GM18951 (cell line): Measurements from ENCODE around the gene GID8.
A peak's percentile ranks its signal among the peaks of the same experiment; 100 is the strongest.

Source experiments
- POLR2A ChIP-seq: IDR thresholded peaks from 4 replicates; pipeline ENCODE4 v1.6.1; 2011; ENCODE audit warnings: mild to moderate bottlenecking; ENCODE audit not compliant: insufficient read length, insufficient read depth; ENCODE audit errors: extremely low read depth
- in situ Hi-C: fragments of 300-500 bp; cut with MboI; formaldehyde crosslinking; loops from one replicate; pipeline ENCODE4 v1.12.0; 2022; ENCODE audit warnings: low sequenced_read_pairs, mixed read lengths, inconsistent platforms; ENCODE audit not compliant: unreplicated experiment

GID8 gene

GRCh38 chr20:62962891-62963613 is 25.1 kb downstream of the GID8 start:
- in situ Hi-C loops, result no loop called here
- peak; percentile 22 for TF ChIP-seq POLR2A

- in situ Hi-C loops, result no loop called here
- no peak for TF ChIP-seq POLR2A
Measured at GRCh38 chr20:62963614-62964397, 25.9 kb downstream of the GID8 start.

- no peak for TF ChIP-seq POLR2A
- in situ Hi-C loops, result no loop called here
Measured at GRCh38 chr20:62964700-62965099, 26.8 kb downstream of the GID8 start.

GRCh38 chr20:62965363-62965771 is 27.4 kb downstream of the GID8 start:
- in situ Hi-C loops, result no loop called here
- no peak for TF ChIP-seq POLR2A

- TF ChIP-seq POLR2A, result no peak
- in situ Hi-C loops, result no loop called here
Measured at GRCh38 chr20:62966212-62967148, 28.5 kb downstream of the GID8 start.

- TF ChIP-seq POLR2A, result no peak
- in situ Hi-C loops, result no loop called here
Measured at GRCh38 chr20:62967149-62967501, 29.2 kb downstream of the GID8 start.

GRCh38 chr20:62967628-62968351 is 29.8 kb downstream of the GID8 start:
- in situ Hi-C loops, result no loop called here

GRCh38 chr20:62968378-62969178 is 30.6 kb downstream of the GID8 start:
- in situ Hi-C loops, result no loop called here

More at GRCh38 chr20:62967628-62968351, 29.8 kb downstream of the GID8 start:
- TF ChIP-seq POLR2A, result no peak

GRCh38 chr20:62969179-62969760 is 31.3 kb downstream of the GID8 start:
- peak; percentile 19 for TF ChIP-seq POLR2A
- in situ Hi-C loops, result no loop called here

More at GRCh38 chr20:62968378-62969178, 30.6 kb downstream of the GID8 start:
- TF ChIP-seq POLR2A, result peak; percentile 39

GRCh38 chr20:62969939-62970306 is 32.0 kb downstream of the GID8 start:
- in situ Hi-C loops, result no loop called here
- TF ChIP-seq POLR2A, result no peak
